Gastrocnemius medialis (tissue), 4 donors: ENCODE data around the gene CASQ2. TPM values are rescaled to one million over a fixed set of nuclear protein-coding genes. Genes with fewer than 3 reads are reported as not detected.

Source experiments
- ATAC-seq, 2 donors: fragments of 150-250 bp; one replicate each; pipeline ENCODE4 v1.9.1; 2016
- DNase-seq, 2 donors: peaks; one replicate each; pipeline ENCODE4 v3.0.0-alpha.2; 2019
- H3K27ac ChIP-seq, 4 donors: fragments of 200-600 bp; sonication (generic); 1 replicate in 1 of 4; 2 replicates in 3 of 4; pipeline ENCODE4 v1.5.1; 2016 to 2018; ENCODE audit warnings: mild to moderate bottlenecking in 2 of 4, moderate library complexity in 1 of 4
- H3K27me3 ChIP-seq, 3 donors: fragments of 200-600 bp; sonication (generic) in 2 of 3; 1 replicate in 1 of 3; 2 replicates in 2 of 3; pipeline versions ENCODE4 v1.5.1 to v1.6.0; 2016 to 2019; ENCODE audit warnings: mild to moderate bottlenecking in 1 of 3, moderate library complexity in 1 of 3
- H3K36me3 ChIP-seq, 2 donors: fragments of 200-600 bp; sonication (generic) in 1 of 2; one replicate each; pipeline ENCODE4 v1.5.1; 2017 to 2018
- H3K4me1 ChIP-seq, 2 donors: fragments of 200-600 bp; sonication (generic) in 1 of 2; one replicate each; pipeline ENCODE4 v1.5.1; 2016 to 2017; ENCODE audit warnings: mild to moderate bottlenecking in 2 of 2
- H3K4me3 ChIP-seq, 4 donors: fragments of 200-600 bp; sonication (generic) in 3 of 4; 1 replicate in 1 of 4; 2 replicates in 3 of 4; pipeline ENCODE4 v1.5.1; 2016 to 2019; ENCODE audit warnings: mild to moderate bottlenecking in 2 of 4
- H3K9me3 ChIP-seq, 3 donors: fragments of 200-600 bp; sonication (generic) in 2 of 3; 1 replicate in 1 of 3; 2 replicates in 2 of 3; pipeline ENCODE4 v1.5.1; 2016 to 2019
- CTCF ChIP-seq, 5 experiments: fragments of 450-650 bp in 3 of 5; fragments of 200-600 bp in 2 of 5; sonication (generic) in 2 of 5; IDR thresholded peaks in 4 of 5; conservative IDR thresholded peaks in 1 of 5; 1 replicate in 4 of 5; 2 replicates in 1 of 5; pipeline ENCODE4 v1.5.1; 2016 to 2019; ENCODE audit warnings: antibody characterized with exemption in 5 of 5, mild to moderate bottlenecking in 3 of 5, moderate library complexity in 3 of 5
- POLR2A ChIP-seq, 2 donors: fragments of 450-650 bp; IDR thresholded peaks; one replicate each; pipeline ENCODE4 v1.6.1; 2017; ENCODE audit warnings: antibody characterized with exemption in 2 of 2, mild to moderate bottlenecking in 2 of 2, moderate library complexity in 2 of 2
- in situ Hi-C, 4 donors: fragments of 200-750 bp; cut with MboI; loops; one replicate each; pipeline versions ENCODE4 v1.15.0 to v1.8.0; 2017; ENCODE audit warnings: low sequenced_read_pairs in 4 of 4
- intact Hi-C: fragments of 100-400 bp; cut with DNase I; formaldehyde crosslinking; loops from one replicate; pipeline ENCODE4 v1.15.1; 2023; ENCODE audit warnings: low total_unique reads
- total RNA-seq, 4 donors: library from RNA; depleted of rRNA; stranded (reverse); fragments of >200 nt; gene quantifications; one replicate each; pipeline versions ENCODE4 v1.1.0 to v1.2.3, GENCODE V29; 2016

Gene CASQ2
- total RNA-seq, 4 donors from 2014 or later: 16.5 to 207 (median 83.2) TPM

GRCh38 chr1:115811140-115811828 is 42.8 kb upstream of the CASQ2 start:
- in situ Hi-C loops (loop anchor here in 2 of 4 donors (10.0 to 25.0 kb wide), 3 partner anchors 174 to 676 kb away; partner anchors contain the start of gene SLC22A15 (in 1 of the 2)), intact Hi-C loops (no loop called here)
- Histone ChIP-seq H3K27ac (no peak overlapping the region), H3K9me3 (no peaks in the 10 kb centered on the region), H3K36me3 (no peaks in the 10 kb centered on the region), H3K4me1 (no peaks in the 10 kb centered on the region), H3K27me3 (no peaks in the 10 kb centered on the region), H3K4me3 (no peak overlapping the region)
- DNase-seq (no peak), ATAC-seq (no peak)
- TF ChIP-seq CTCF (IDR thresholded peaks at IDR 0.05 in 4 of 5, conservative IDR thresholded peaks at IDR 0.05 in 1 of 5) (no peak), POLR2A (IDR thresholded peaks at IDR 0.05) (no peak)

- no peak overlapping the region for H3K27ac ChIP-seq
- intact Hi-C loops (no loop called here), in situ Hi-C loops (loop anchor here in 2 of 4 donors (10.0 to 25.0 kb wide), 3 partner anchors 174 to 677 kb away; partner anchors contain the start of gene SLC22A15 (in 1 of the 2))
- no peaks in the 10 kb centered on the region for H3K9me3 ChIP-seq
- H3K27me3 ChIP-seq: no peaks in the 10 kb centered on the region
- ATAC-seq (no peak), DNase-seq (no peak)
- no peak overlapping the region for H3K4me3 ChIP-seq
- no peak for TF ChIP-seq POLR2A (IDR thresholded peaks at IDR 0.05)
- no peak for TF ChIP-seq CTCF (IDR thresholded peaks at IDR 0.05 in 4 of 5, conservative IDR thresholded peaks at IDR 0.05 in 1 of 5)
- H3K36me3 ChIP-seq: no peaks in the 10 kb centered on the region
- no peaks in the 10 kb centered on the region for H3K4me1 ChIP-seq
Measured at GRCh38 chr1:115810609-115811008, 42.1 kb upstream of the CASQ2 start.

GRCh38 chr1:115809847-115810246 is 41.3 kb upstream of the CASQ2 start:
- Histone ChIP-seq H3K36me3 (no peaks in the 10 kb centered on the region), H3K4me1 (no peaks in the 10 kb centered on the region), H3K4me3 (no peak overlapping the region), H3K9me3 (no peaks in the 10 kb centered on the region), H3K27ac (no peak overlapping the region), H3K27me3 (no peaks in the 10 kb centered on the region)
- no peak for TF ChIP-seq CTCF (IDR thresholded peaks at IDR 0.05 in 4 of 5, conservative IDR thresholded peaks at IDR 0.05 in 1 of 5)
- TF ChIP-seq POLR2A (IDR thresholded peaks at IDR 0.05): no peak
- DNase-seq: no peak
- intact Hi-C loops: no loop called here
- ATAC-seq: no peak
- in situ Hi-C loops: loop anchor here (10.0 to 25.0 kb wide), 3 partner anchors 175 to 677 kb away; partner anchors contain the start of gene SLC22A15 (in 1 of the 4)

GRCh38 chr1:115809076-115809475 is 40.6 kb upstream of the CASQ2 start:
- Histone ChIP-seq H3K27ac (no peak overlapping the region), H3K4me3 (no peak overlapping the region), H3K27me3 (no peaks in the 10 kb centered on the region), H3K4me1 (no peaks in the 10 kb centered on the region), H3K9me3 (no peaks in the 10 kb centered on the region), H3K36me3 (no peaks in the 10 kb centered on the region)
- TF ChIP-seq CTCF (IDR thresholded peaks at IDR 0.05 in 4 of 5, conservative IDR thresholded peaks at IDR 0.05 in 1 of 5) (no peak), POLR2A (IDR thresholded peaks at IDR 0.05) (no peak)
- ATAC-seq (no peak), DNase-seq (no peak)
- intact Hi-C loops: no loop called here
- in situ Hi-C loops: loop anchor here (10.0 to 25.0 kb wide), 3 partner anchors 176 to 678 kb away; partner anchors contain the start of gene SLC22A15 (in 1 of the 4)
